HepG2 (cell line): Measurements from ENCODE around the gene CRIP1. TPM values are rescaled to one million over a fixed set of nuclear protein-coding genes. Genes with fewer than 3 reads are reported as not detected.

Source experiments
- SMARCE1 ChIP-seq: fragments of 450-650 bp; IDR thresholded peaks from 2 replicates; pipeline ENCODE4 v1.6.1; 2017; ENCODE audit warnings: borderline replicate concordance
- SP140L ChIP-seq: sonication (generic); formaldehyde crosslinking; IDR thresholded peaks from 2 replicates; pipeline ENCODE4 v1.4.0; 2020; ENCODE audit warnings: missing genetic modification reagents, borderline replicate concordance
- STAT5B ChIP-seq: sonication (generic); formaldehyde crosslinking; IDR thresholded peaks from 2 replicates; pipeline ENCODE4 v1.4.0; 2020; ENCODE audit warnings: missing genetic modification reagents
- ZNF530 ChIP-seq: sonication (generic); formaldehyde crosslinking; IDR thresholded peaks from 2 replicates; pipeline ENCODE4 v1.5.0; 2020; ENCODE audit warnings: low read depth, mild to moderate bottlenecking, missing genetic modification reagents
- polyA plus RNA-seq, 8 experiments: library from polyadenylated mRNA; depleted of rRNA in 3 of 8; stranded (reverse) in 7 of 8; unstranded in 1 of 8; fragments of >200 nt; fragmentation: Illumina TruSeq in 4 of 8; extraction: Trizol in 4 of 8; gene quantifications; 2 replicates each; pipeline versions ENCODE4 v1.2.1 to v1.2.3, GENCODE V29; 2011 to 2016; ENCODE audit warnings: low read depth in 4 of 8, missing spikeins in 1 of 8, mixed read lengths in 1 of 8; ENCODE audit not compliant: insufficient read depth in 1 of 8
- total RNA-seq, 5 experiments: library from RNA; depleted of rRNA; stranded (reverse); fragments of >200 nt; fragmentation: Illumina TruSeq; extraction: Trizol; gene quantifications; 2 replicates each; pipeline ENCODE4 v1.2.3, GENCODE V29; 2016; ENCODE audit warnings: low read depth in 1 of 5
- TF ChIP-seq, protein P1 (sequence below), 2 experiments: IDR thresholded peaks; 2 replicates each; pipeline ENCODE4 v1.6.1; 2011 to 2012; ENCODE audit warnings: low read length in 2 of 2, borderline replicate concordance in 1 of 2, low read depth in 1 of 2, mild to moderate bottlenecking in 1 of 2, moderate library complexity in 1 of 2
- TF ChIP-seq, protein P2 (sequence below): sonication (generic); formaldehyde crosslinking; IDR thresholded peaks from 2 replicates; pipeline ENCODE4 v1.5.0; 2020; ENCODE audit warnings: missing genetic modification reagents

Gene CRIP1
- total and polyA plus RNA-seq, 2 of the 13 experiments (the other 11 are each of a cell fraction or from before 2014, with no cell fraction given) = 53.9 to 59.5 TPM

DNA sequence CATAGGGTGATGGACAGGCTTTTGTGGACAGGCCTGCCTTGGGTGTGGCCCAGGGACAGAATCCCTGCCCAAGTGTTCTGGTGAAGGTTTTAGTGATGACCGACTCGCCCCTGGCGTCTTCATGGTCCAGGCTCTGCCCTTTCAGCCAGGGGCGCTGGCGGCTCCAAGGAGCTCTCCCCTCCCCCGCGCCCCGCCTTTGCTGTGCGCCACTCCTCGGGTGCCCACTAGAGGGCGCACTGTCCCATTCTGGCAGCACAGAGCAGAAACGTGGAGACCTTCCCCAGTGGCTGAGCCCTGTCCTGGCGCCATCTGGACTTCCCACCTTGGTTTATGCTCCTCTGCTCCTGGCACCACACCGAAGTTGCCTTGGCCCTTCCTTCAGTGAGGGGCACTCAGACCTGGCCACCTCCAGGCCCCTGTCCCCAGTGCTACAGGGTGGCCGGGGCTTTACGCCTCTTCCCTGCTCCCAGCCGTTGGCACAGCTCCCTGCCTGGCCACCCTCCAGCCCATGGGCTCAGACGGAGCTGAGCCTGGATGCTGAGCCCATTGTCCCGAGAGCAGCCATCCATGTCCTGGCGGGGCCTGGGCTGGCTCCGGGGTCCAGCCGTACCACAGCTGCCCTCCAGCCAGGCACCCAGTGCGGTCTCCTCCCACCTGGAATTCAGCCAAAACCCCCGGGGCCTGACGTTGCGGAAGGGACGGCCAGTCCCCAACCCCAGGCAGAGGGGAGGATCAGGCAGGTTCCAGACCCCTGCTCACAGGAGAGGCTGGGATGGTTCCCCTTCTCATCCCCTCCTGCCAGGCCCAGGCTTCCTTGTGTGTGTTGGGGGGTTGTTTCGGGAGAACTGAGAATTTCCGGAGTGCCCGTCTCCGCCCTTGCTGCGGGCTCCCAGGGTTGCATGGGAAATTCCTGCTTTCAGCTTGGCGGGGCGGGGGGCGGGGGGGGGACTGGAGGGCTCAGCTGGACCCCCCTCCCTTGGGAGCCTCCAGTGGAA lies 5.6 kb upstream of the CRIP1 start (continued):
- TF ChIP-seq, protein P1, sequence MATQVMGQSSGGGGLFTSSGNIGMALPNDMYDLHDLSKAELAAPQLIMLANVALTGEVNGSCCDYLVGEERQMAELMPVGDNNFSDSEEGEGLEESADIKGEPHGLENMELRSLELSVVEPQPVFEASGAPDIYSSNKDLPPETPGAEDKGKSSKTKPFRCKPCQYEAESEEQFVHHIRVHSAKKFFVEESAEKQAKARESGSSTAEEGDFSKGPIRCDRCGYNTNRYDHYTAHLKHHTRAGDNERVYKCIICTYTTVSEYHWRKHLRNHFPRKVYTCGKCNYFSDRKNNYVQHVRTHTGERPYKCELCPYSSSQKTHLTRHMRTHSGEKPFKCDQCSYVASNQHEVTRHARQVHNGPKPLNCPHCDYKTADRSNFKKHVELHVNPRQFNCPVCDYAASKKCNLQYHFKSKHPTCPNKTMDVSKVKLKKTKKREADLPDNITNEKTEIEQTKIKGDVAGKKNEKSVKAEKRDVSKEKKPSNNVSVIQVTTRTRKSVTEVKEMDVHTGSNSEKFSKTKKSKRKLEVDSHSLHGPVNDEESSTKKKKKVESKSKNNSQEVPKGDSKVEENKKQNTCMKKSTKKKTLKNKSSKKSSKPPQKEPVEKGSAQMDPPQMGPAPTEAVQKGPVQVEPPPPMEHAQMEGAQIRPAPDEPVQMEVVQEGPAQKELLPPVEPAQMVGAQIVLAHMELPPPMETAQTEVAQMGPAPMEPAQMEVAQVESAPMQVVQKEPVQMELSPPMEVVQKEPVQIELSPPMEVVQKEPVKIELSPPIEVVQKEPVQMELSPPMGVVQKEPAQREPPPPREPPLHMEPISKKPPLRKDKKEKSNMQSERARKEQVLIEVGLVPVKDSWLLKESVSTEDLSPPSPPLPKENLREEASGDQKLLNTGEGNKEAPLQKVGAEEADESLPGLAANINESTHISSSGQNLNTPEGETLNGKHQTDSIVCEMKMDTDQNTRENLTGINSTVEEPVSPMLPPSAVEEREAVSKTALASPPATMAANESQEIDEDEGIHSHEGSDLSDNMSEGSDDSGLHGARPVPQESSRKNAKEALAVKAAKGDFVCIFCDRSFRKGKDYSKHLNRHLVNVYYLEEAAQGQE (IDR thresholded peaks at IDR 0.05; ENCODE audit: borderline replicate concordance in 1 of 2, low read depth in 1 of 2, low read length in 2 of 2) = no peak
- no peak for TF ChIP-seq SMARCE1
- TF ChIP-seq SP140L (CRISPR knock-in tag) = no peak
- TF ChIP-seq ZNF530 = no peak
- TF ChIP-seq STAT5B (CRISPR knock-in tag) = no peak
- TF ChIP-seq, protein P2, sequence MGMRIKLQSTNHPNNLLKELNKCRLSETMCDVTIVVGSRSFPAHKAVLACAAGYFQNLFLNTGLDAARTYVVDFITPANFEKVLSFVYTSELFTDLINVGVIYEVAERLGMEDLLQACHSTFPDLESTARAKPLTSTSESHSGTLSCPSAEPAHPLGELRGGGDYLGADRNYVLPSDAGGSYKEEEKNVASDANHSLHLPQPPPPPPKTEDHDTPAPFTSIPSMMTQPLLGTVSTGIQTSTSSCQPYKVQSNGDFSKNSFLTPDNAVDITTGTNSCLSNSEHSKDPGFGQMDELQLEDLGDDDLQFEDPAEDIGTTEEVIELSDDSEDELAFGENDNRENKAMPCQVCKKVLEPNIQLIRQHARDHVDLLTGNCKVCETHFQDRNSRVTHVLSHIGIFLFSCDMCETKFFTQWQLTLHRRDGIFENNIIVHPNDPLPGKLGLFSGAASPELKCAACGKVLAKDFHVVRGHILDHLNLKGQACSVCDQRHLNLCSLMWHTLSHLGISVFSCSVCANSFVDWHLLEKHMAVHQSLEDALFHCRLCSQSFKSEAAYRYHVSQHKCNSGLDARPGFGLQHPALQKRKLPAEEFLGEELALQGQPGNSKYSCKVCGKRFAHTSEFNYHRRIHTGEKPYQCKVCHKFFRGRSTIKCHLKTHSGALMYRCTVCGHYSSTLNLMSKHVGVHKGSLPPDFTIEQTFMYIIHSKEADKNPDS = no peak
